ENCODE results near the gene MAPK4. TPM values are rescaled to one million over a fixed set of nuclear protein-coding genes. Genes with fewer than 3 reads are reported as not detected.

Gene MAPK4
- total RNA-seq, 1 donor from 2014 or later: 13.5 TPM

DNA sequence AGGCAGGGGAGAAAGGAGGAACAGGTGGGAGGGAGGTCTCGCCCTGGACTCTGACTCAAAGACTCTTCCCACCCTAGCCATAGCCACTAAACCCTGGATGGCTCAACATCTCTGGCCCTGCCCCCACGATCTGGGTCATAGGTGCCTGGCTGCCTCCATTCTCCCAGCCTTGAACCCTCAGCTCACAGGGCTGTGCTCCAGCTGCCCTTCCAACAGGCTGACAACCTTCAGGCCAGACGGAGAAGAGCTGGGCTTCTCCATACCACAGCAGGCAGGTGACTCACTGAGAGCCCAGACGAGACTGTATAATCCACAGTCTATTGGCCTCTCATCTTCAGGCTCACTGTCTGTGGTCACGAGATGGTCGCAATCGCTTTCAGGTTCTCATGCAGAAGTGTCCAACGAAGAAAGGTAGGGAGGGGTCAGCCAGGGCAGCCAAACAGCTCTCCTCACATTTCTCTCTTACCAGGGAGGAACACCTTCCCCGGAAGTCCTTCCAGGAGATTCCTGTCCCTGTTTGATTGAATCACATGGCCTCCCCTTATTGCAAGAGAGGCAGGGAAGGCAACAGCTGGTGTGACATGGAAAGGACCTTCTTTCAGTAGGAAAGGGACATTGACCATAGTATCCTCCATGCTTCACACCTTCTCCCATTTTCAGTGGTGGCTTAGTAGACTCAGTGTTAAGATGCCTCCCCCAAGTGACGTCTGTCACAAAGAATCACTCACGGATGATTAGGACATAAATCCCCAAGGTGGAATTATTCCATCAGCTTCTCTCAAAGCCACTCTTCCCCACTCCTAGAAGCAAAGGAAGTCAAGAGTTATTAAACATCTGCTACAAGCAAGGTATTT lies 159.8 kb downstream of the MAPK4 start:
- DNase-seq (ENCODE audit: low spot score): no peak

DNA sequence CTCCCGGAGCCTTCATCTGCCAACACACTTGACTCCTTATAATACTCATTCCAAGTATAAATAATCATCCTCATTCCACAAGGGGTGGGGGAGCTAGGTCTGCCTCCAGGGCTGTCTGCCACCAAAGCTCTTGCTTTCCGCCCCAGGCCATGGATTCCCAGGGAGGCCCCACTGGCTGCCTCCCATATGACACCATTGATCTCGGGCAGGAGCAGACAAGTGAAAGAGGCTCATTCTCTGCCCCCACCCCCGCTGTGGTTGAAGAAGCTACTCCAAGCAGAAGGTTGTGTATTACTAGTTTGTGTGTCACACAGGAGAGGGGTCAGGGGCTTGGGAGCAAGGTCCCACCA lies 160.4 kb downstream of the MAPK4 start:
- DNase-seq (ENCODE audit: low spot score): no peak

DNA sequence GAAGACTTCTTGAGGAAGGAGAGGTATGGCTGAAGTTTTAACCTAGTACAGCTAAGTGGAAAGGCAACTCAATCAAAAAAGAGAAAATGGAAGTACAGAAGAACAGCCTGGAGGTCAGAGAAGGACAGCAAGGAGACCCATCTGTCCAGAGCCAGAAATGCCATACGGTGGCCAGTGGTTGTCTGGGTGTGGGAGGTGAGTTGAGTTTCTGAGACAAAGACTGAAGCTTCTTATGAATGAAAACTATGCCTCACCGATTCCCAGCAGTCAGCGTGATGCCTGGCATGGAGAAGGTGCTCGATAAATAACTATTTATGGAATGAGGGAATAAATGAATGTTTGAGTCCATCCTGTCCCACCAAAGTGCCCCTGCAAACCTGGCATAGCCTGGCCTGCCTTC lies 161.1 kb downstream of the MAPK4 start:
- no peak for DNase-seq (ENCODE audit: low spot score)

DNA sequence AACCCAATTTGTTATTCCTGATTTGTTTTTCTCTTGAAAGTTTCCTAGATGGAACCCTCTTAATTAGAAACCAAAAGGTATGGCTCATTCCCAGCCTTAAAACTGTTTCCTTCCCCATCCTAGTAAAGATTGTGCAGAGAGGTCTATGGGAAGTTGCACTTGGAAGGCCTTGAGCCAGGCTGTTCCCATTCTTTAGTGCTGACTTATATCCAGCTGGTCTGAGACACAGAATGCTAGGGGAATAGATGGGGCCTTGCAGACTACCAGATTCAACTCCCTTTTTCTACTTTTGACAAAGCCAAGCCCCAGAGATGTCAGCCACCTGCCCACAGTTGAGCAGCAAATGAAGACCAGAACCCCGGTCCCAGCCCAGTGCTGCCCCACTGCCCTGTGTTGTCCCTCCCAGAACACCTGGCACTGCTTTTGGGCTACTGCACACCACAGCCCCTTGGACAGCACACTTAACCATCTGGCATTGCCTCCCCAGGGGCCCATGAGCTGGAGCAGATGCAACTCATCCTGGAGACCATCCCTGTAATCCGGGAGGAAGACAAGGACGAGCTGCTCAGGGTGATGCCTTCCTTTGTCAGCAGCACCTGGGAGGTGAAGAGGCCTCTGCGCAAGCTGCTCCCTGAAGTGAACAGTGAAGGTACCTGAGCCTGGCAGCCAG lies 161.7 kb downstream of the MAPK4 start:
- DNase-seq (ENCODE audit: low spot score): no peak

DNA sequence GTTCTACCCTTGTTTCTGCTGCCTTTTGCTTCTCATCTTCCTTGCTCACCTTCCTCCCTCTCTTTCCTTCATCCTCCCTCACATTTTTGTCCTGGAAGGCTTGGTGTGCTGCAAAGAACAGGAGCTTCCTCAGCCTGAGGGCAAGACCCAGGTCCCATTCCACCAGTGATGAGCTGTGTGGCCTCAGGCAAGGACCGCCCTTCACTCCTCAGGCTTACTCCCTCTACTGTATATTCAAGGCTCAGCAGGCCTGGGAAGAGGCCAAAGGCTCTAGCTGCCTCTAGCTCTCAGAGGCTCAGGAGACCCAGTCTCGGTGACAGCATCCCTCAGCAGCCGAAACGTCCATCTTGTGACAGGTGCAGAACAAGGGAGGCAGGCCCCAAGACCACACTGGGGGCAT lies 162.4 kb downstream of the MAPK4 start:
- DNase-seq (ENCODE audit: low spot score): no peak

DNA sequence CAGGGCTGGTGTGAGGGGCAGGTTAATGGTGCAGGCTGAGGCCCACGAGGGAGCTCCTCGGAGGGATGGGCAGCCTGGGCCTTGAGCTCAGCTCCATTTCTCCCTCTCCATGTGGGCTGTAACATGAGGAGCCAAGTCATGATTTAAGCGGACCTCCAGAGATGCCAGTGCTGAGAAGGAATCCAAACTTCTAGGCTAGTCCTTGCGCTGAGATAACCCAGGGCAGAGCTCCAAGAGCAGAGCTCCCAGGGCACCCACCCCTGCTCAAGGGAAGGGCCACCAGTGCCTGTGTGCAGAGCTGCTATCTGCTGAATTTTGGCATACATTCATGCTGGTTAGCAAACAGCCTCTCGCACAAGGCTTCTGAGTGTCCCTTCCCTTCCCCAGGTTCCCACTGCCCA lies 164.9 kb downstream of the MAPK4 start:
- no peak for DNase-seq (ENCODE audit: low spot score)

DNA sequence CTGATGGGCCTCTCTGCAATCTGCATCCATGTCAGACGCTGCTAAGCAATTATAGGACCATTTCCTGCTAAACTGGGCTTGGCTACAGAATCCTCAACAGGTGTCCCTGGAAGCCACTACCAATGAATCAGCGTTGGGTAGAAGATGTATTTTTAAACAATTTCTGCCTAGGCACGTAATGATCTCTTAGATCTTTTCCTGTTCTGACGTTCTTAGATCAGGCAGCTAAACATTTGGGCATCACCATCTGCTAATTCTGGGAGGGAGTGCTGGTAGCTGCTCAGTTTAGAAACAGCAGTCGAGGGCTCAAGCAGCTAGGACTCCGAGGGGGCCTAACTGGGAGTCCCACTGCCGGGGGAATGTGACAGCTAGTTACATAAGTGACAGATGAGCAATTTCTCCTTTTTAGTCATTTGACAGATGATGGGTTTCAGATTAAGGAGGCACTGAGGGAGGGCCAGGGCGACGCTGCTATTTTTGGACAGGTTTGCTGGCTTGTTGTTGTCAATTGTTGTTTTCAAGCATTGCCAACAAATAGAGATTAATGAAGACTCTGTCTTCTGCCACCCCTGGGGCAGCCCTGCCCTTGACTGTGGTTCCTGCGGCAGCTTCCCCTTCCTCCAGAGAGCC lies 167.2 kb downstream of the MAPK4 start:
- no peak for DNase-seq (ENCODE audit: low spot score)

DNA sequence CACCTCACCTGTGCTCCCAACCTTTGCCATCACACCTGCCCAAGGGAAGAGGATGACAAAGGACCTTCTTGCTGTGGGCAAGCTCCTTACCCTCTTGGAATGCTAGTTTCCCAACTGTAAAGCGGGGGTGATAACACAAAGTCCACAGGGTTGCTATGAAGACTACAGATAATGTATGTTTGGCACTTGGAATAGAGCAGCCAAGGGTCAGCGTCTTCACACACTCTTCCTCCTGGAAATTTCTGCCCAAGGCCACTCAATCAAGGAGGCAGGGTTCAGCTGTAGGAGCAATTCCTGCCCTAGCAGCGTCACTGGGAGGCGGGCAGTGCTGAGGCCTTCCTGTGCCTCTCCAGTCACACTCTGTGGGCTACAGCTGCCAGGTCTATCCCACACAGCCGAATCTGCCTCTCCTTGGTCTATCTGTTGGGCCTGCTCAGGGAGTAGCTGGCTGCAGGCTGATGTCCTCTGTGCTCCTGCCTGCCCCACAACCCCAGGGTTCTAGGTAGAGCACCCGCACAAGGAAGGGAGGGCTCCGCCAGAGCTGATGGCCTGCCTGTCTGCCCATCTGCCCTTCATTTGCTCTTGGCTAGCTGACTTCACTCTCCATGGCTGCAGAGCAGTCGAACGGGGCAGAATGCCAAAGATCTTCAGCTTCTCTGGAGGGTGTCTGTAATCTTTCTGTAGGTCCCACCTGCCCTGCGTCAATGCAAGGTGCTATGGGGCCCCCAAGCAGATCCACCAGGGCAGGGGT lies 168.0 kb downstream of the MAPK4 start:
- no peak for DNase-seq (ENCODE audit: low spot score)

DNA sequence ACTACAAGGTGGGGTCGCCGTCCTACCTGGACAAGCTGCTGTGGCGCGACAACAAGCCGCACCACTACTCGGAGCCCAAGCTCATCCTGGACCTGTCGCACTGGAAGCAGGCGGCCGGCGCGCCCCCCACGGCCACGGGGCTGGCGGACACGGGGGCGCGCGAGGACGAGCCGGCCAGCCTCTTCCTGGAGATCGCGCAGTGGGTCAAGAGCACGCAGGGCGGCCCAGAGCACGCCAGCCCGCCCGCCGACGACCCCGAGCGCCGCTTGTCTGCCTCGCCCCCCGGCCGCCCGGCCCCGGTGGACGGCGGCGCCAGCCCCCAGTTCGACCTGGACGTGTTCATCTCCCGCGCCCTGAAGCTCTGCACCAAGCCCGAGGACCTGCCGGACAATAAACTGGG lies 169.5 kb downstream of the MAPK4 start:
- DNase-seq (ENCODE audit: low spot score): no peak

DNA sequence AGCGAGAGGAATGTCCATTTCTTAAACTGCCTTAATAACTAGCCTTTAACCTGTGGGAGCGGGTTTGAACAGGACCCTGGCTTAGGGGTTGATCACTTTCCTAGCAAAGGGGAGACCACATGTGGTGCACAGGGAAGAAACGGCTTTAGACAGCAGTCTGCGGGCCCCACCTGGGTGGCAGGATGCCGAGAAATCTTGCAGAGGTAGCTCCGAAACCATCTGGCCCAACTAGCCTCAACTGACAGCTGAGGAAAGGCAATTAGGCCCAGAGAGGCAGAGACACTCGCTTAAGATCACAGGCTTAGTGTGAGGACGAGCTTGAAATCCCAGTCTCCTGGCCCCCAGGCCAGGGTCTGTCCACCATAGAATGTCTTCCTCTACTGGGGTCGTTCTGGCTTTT lies 170.1 kb downstream of the MAPK4 start:
- DNase-seq (ENCODE audit: low spot score): no peak

DNA sequence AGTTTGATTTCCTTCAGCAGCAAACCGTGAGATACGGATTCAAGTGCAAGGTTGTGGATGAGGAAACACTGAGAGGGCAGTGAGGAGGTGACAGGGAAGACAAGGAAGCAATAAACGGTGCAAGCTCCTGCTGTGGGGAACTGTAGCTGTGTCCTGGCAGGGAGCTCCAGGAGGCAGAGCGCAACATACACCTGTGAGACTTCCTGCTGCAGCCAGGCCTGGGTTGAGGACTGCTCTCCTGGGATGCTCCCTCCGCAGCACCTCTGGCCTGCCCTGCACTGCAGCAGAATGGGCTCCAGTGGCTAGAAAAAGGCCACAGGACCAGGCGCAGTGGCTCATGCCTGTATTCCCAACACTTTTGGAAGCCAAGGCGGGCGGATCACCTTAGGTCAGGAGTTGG lies 174.5 kb downstream of the MAPK4 start:
- DNase-seq (ENCODE audit: low spot score): no peak

DNA sequence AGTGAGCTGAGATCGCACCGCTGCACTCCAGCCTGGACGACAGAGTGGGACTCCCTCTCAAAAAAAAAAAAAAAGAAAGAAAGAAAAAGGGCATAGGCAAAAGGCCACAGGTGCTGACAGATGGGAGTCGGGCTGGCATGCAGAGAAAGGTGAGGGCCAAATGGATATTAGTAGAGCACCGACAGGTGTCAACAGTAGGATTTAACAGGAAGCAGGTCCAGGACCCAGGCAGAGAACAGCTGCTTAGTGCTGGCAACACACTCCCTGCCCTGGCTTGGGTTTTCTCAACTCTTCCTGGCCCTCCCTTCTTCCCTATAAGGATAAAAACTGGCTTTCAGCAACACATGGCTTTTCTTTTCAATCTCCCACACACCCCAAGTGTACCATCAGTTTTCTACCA lies 175.0 kb downstream of the MAPK4 start:
- no peak for DNase-seq (ENCODE audit: low spot score)

DNA sequence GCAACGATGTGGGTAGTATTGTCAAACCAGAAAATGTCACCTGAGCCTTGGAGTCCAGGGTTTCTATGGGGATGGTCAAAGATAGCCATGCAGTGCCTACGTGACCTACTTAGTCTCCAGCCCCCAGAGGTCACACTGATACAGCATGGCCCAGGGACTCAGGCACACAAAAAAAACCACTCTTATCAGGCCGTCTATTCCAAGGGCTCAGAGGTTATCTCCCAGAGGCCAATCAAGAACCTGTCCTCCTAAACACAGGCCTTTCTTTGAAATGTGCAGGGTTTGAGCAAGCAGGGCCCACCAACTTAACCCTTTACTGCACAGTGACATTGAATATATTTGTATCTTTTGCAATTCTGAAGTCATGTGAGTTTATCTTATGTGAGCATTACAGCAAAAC lies 177.2 kb downstream of the MAPK4 start:
- DNase-seq (ENCODE audit: low spot score): no peak

DNA sequence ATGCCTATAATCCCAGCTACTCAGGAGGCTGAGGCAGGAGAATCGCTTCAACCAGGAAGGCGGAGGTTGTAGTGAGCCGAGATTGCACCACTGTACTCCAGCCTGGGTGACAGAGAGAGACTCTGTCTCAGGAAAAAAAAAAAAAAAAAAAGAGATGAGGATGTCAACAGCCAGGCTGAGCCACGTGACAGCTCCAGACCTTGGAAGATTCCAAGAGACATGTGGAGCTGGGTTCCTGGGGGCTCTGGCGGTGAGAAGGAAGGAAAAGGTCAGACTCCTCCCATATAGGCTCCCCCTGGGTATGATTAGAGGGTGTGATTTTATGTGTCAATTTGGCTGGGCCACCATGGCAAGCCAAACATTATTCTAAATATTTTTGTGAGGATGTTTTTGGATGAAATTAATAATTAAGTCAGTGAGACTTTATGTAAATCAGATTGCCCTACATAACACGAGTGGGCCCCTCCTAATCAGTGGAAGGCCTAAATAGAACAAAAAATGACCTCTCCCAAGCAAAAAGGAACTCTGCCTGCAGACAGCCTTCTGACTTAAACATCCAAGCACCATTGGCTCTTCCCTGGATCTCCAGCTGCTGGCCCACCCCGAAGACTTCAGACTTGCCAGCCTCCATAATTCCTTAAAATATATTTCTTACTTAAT lies 178.3 kb downstream of the MAPK4 start:
- DNase-seq (ENCODE audit: low spot score): no peak

DNA sequence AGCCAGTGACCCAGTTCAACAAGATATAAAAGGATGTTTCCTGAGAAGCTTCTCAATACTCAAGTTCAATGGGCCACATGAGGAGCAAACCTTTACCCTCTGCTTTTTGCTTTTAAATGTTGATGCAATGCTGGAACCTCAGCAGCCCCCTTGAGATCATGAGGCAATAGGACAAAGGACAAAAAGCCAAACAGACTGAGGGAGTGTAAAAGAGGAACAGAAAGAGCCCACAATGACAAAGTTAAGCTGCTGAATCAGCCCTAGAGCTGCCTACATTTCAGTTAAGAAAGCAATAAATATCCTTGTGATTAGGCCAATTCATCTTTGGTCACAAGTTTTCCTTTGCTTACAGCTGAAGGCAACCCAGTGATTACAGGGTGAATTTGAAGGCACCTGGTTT lies 183.1 kb downstream of the MAPK4 start:
- DNase-seq (ENCODE audit: low spot score): no peak

DNA sequence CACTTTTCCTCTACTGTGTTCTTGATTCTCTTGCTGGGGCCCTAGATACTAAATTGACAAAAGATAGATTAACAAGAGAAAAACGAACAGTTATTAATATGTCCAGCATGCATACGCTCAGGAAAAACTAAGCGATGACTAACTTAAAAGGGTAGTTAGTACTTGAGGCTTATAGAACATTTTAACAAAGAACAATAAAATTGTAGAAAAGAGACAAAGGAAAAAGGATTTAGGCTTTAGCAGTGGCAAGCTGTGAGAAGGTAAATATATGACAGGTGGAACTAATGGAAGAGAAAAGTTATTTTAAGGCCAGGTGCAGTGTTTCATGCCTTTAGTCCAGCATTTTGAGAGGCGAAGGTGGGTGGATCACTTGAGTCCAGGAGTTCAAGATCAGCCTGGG lies 184.4 kb downstream of the MAPK4 start:
- no peak for DNase-seq (ENCODE audit: low spot score)

DNA sequence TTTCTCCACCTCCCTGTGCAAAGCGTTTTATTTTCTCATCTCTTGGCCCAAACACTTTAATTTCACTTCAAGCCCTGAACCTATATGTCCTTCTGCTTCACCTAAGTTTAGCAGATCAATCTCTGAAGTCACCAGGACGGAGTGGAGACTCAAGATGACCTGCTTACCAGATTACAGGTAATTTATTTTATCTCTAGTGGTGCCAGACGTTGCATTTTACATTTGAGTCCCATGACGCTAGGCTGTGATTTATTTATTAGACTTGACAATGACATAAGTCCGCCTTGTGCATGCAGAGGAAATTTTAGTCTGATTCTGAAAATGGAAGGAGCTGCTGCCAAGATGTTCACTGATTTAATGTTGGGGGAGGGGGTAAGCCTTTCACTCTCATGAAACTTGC lies 186.1 kb downstream of the MAPK4 start:
- DNase-seq (ENCODE audit: low spot score): no peak

DNA sequence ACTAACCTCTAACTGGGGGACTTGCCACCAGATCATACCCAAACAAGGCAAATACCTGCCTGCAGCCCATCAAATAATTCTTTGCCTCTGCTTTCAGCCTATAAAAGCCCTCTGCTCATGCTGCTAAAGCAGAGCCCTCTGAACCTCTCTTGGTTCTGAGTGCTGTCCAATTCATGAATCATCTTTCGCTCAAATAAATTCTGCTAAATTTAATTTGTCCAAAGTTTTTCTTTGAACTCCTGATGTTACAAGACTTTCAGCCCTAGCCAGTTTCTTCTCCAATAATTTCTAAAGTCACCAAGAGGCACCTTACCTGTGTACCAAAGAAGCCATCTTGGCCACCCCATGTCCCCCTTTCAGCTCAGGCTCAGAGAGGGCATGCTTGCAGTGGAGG lies 188.0 kb downstream of the MAPK4 start:
- DNase-seq (ENCODE audit: low spot score): no peak

DNA sequence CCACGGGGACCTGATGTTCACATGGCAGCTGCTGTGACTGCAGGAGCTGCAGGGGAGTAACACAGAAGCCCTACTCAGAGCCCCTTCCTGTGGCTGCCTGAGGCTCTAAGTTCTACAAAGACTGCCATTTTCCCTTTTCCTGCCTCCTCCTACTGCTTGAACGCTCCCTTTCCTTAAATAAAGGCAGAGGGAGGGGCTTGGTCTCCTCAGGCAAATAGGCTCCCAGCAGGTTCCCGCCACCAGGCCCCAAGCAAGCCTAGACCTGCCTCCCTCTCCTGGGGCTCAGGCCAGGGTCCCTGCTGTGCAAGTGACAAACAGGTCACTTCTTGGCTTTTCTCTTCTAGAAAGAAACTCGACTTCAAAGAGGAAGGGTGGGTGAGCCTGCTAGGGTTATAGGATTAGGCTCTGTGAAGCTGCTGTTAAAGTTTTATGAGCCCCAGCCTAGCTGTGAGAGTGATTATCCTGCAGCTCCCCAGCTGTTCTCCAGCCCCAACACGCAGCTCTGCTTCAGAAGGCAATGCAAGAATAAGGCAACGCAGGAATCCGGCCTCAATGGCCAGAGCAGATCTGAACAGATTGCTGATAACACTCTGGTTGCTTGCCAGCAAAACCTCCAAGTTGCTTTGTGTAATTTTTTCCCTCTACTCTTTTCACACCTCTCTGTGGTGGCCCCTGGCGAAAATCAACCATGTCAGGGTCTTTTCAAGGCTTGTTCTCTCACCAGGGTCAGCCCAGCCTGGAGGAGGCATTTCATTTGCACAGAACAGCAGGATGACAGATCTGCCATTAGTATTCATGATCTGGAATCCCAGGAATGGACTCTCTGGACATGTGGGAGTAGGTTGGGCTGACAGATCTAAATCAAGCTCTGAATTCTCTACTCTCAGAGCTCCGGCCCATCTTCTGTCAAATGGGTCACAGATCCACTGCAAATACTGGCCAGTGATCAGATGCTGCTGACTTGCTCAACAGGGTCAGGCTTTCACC lies 188.6 kb downstream of the MAPK4 start:
- no peak for DNase-seq (ENCODE audit: low spot score)

DNA sequence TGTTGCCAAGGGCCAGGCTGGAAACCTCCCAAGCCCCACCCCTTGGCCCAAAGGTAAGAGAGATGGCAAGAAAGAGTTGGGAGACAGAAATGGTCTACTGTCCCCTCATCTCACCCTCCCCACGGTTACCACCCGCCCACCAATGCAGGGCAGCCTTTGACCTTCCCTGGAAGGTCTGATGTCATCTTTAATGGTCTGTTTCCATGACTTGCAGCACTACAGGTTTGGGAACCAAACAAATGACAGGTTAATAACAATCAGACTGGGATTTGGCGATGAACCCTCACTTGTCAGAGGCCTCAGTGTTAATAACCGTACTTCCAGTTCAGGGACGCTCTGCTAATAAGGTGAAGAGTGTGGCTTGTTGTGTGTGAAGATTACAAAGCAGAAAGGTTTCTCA lies 189.5 kb downstream of the MAPK4 start:
- DNase-seq (ENCODE audit: low spot score): no peak

DNA sequence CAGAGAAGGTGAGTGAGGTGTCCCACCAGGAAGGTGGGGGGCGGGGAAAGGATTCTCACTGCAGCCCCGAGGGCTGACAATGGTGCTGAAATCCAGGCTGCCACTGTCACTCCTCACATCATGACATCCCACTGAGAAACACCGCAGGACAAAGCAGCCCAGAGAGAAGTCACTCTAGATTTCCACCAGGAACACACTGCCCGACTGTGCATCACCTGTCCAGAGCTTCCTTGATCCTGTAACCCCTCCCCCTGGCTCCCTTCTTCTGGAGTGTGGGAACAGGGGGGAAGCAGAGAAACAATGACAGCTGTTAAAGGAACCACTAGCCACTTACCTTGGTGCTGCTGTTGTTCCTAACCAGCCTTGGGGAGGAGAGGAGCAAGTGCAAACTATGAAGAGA lies 190.1 kb downstream of the MAPK4 start:
- DNase-seq (ENCODE audit: low spot score): no peak

Data from mucosa of gallbladder (tissue), 1 donor.